Neural cell (in vitro differentiated cells): ENCODE data around the gene RBFA.

Experiments used
- CTCF ChIP-seq: fragments of 450-650 bp; IDR thresholded peaks from 2 replicates; pipeline ENCODE4 v1.5.1; 2014; ENCODE audit warnings: antibody characterized with exemption, mild to moderate bottlenecking, moderate library complexity; ENCODE audit not compliant: poor library complexity, severe bottlenecking
- EP300 ChIP-seq: fragments of 450-650 bp; conservative IDR thresholded peaks from 2 replicates; pipeline ENCODE4 v1.6.1; 2014; ENCODE audit warnings: antibody characterized with exemption, mild to moderate bottlenecking, moderate library complexity; ENCODE audit not compliant: poor library complexity, severe bottlenecking
- EZH2 ChIP-seq: fragments of 200-600, 300-800 bp; shearing (Covaris generic), sonication (generic); IDR thresholded peaks from 2 replicates; pipeline ENCODE4 v1.6.1; 2014; ENCODE audit warnings: antibody characterized with exemption, low read length, borderline replicate concordance, mild to moderate bottlenecking; ENCODE audit not compliant: insufficient read depth, poor library complexity, severe bottlenecking
- POLR2AphosphoS5 ChIP-seq: IDR thresholded peaks from 2 replicates; pipeline ENCODE4 v1.6.1; 2012
- RAD21 ChIP-seq: fragments of 450-650 bp; conservative IDR thresholded peaks from 2 replicates; pipeline ENCODE4 v1.6.1; 2014; ENCODE audit warnings: antibody characterized with exemption, mild to moderate bottlenecking, moderate library complexity
- TAF1 ChIP-seq: IDR thresholded peaks from 2 replicates; pipeline ENCODE4 v1.6.1; 2012; ENCODE audit warnings: low read depth

GRCh38 chr18:80029690-80030089 lies 4.5 kb upstream of the RBFA start:
- TF ChIP-seq CTCF (no peak), TAF1 (no peak), RAD21 (no peak), POLR2AphosphoS5 (no peak), EZH2 (no peak), EP300 (no peak)
